Fibroblast of lung (primary cell): ENCODE results near the gene C1R.

ENCODE experiments used
- CTCF ChIP-seq, 2 donors: IDR thresholded peaks in 1 of 2; conservative IDR thresholded peaks in 1 of 2; 1 replicate in 1 of 2; 2 replicates in 1 of 2; pipeline ENCODE4 v1.5.1; 2011 to 2012; ENCODE audit warnings: low read length in 2 of 2, control low read depth in 1 of 2, inconsistent platforms in 1 of 2, low read depth in 1 of 2, mild to moderate bottlenecking in 1 of 2
- EZH2 ChIP-seq: IDR thresholded peaks from 2 replicates; pipeline ENCODE4 v1.5.1; 2012; ENCODE audit warnings: low read length, control low read depth, mild to moderate bottlenecking; ENCODE audit errors: missing control alignments

GRCh38 chr12:7068240-7068993 is 23.8 kb downstream of the C1R start:
- no peak for TF ChIP-seq EZH2
- TF ChIP-seq CTCF (conservative IDR thresholded peaks at IDR 0.05 in 1 of 2, IDR thresholded peaks at IDR 0.05 in 1 of 2; ENCODE audit: low read depth in 1 of 2, low read length in 2 of 2): no peak
